Mesendoderm (in vitro differentiated cells): ENCODE measurements around the gene IL1RAPL1.

ENCODE experiments used
- DNase-seq: peaks from one replicate; pipeline ENCODE4 v3.0.0; 2013
- H2AK5ac ChIP-seq: 2 replicates; pipeline ENCODE4 v1.6.1; 2013; ENCODE audit warnings: low read length, inconsistent platforms
- H2BK120ac ChIP-seq: 2 replicates; pipeline ENCODE4 v1.6.1; 2013; ENCODE audit warnings: low read depth, mild to moderate bottlenecking, low read length, moderate library complexity, mixed read lengths
- H2BK15ac ChIP-seq: replicated peaks from 2 replicates; pipeline ENCODE4 v1.6.1; 2013; ENCODE audit warnings: low read depth, mild to moderate bottlenecking, moderate library complexity
- H2BK5ac ChIP-seq: 2 replicates; pipeline ENCODE4 v1.6.1; 2013; ENCODE audit warnings: low read length, inconsistent platforms
- H3K18ac ChIP-seq: 2 replicates; pipeline ENCODE4 v1.6.1; 2013; ENCODE audit warnings: mild to moderate bottlenecking, low read length, mixed read lengths
- H3K23ac ChIP-seq: one replicate; pipeline ENCODE4 v1.6.1; 2013; ENCODE audit warnings: low read length
- H3K27ac ChIP-seq: 2 replicates; pipeline ENCODE4 v1.5.1; 2013; ENCODE audit warnings: low read depth, mild to moderate bottlenecking, inconsistent platforms, low read length, moderate library complexity
- H3K27me3 ChIP-seq: 2 replicates; pipeline ENCODE4 v1.6.1; 2013; ENCODE audit warnings: low read length, control low read depth, mild to moderate bottlenecking, inconsistent platforms; ENCODE audit not compliant: insufficient read depth, poor library complexity
- H3K36me3 ChIP-seq: 2 replicates; pipeline ENCODE4 v1.6.1; 2013; ENCODE audit warnings: low read length, inconsistent platforms; ENCODE audit not compliant: control insufficient read depth, insufficient read depth
- H3K4ac ChIP-seq: one replicate; pipeline ENCODE4 v1.6.1; 2013; ENCODE audit warnings: low read depth, mild to moderate bottlenecking, low read length, moderate library complexity
- H3K4me1 ChIP-seq: 2 replicates; pipeline ENCODE4 v1.6.1; 2013; ENCODE audit warnings: low read depth, low read length, inconsistent platforms; ENCODE audit not compliant: control insufficient read depth
- H3K4me2 ChIP-seq: 2 replicates; pipeline ENCODE4 v1.6.1; 2013; ENCODE audit warnings: low read length
- H3K4me3 ChIP-seq: 2 replicates; pipeline ENCODE4 v1.5.1; 2013; ENCODE audit warnings: mild to moderate bottlenecking, low read length
- H3K56ac ChIP-seq: one replicate; pipeline ENCODE4 v1.6.1; 2013; ENCODE audit warnings: low read length
- H3K79me1 ChIP-seq: 2 replicates; pipeline ENCODE4 v1.6.1; 2013; ENCODE audit warnings: low read length, inconsistent platforms
- H3K79me2 ChIP-seq: 2 replicates; pipeline ENCODE4 v1.6.1; 2013; ENCODE audit warnings: mild to moderate bottlenecking, low read length; ENCODE audit not compliant: control insufficient read depth, insufficient read depth
- H3K9ac ChIP-seq: 2 replicates; pipeline ENCODE4 v1.6.1; 2013; ENCODE audit warnings: low read length, inconsistent platforms
- H4K5ac ChIP-seq: one replicate; pipeline ENCODE4 v1.6.1; 2013; ENCODE audit warnings: low read length
- H4K8ac ChIP-seq: one replicate; pipeline ENCODE4 v1.6.1; 2013; ENCODE audit warnings: low read depth, mild to moderate bottlenecking, control low read depth, low read length, moderate library complexity
- WGBS: extraction: QIAGEN DNeasy Blood & Tissue Kit; methylation state at CpG from one replicate; pipeline ENCODE4 v1.1.7; 2013; ENCODE audit warnings: low lambda C conversion rate, missing lambda C conversion rate; ENCODE audit not compliant: insufficient coverage; ENCODE audit errors: extremely low coverage; 5-methylcytosine and 5-hydroxymethylcytosine counted together

Gene IL1RAPL1

DNA sequence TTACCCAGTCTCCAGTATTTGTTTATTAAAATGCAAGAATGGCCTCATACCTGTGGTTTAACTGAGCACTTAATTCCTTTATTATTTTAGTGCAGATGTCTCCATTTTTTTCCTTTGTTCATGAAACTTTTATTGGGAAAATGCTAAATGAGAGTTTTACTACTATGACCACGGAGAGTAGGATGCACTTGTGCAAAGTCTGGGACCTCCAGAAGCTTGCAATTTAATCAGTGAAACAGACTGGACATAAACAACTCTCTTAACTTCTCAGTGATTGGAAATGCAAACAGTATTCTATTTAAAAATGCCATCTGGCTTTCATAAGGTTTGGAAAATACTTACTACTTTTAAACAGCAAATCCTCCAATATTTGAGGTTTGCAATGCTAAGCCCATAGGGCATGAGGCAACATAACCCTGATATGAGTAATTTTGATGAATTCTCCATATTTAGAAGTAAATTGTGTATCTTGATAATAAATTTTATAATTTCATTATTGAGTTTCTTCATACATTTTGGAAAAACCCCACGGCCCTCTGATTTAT is 909.5 kb downstream of the IL1RAPL1 start:
- no peak overlapping the region for H2BK15ac ChIP-seq
- no peaks in the 10 kb centered on the region for H3K27me3 ChIP-seq
- H3K36me3 ChIP-seq, result no peaks in the 10 kb centered on the region
- no peak overlapping the region for H4K5ac ChIP-seq
- H3K27ac ChIP-seq, result no peak overlapping the region
- H3K56ac ChIP-seq, result no peak overlapping the region
- H3K23ac ChIP-seq, result no peak overlapping the region
- no peak overlapping the region for H3K4ac ChIP-seq
- no peak overlapping the region for H2BK5ac ChIP-seq
- no peaks in the 10 kb centered on the region for H3K79me1 ChIP-seq
- H3K4me3 ChIP-seq, result no peak overlapping the region
- DNase-seq, result no peak
- H3K18ac ChIP-seq, result no peak overlapping the region
- H2BK120ac ChIP-seq, result no peak overlapping the region
- no peak overlapping the region for H3K9ac ChIP-seq
- no peak overlapping the region for H3K4me2 ChIP-seq
- no peaks in the 10 kb centered on the region for H3K4me1 ChIP-seq
- WGBS, result no CpG with 5 or more reads among the region's 2 CpGs
- no peak overlapping the region for H2AK5ac ChIP-seq
- H3K79me2 ChIP-seq, result no peaks in the 10 kb centered on the region
- H4K8ac ChIP-seq, result no peak overlapping the region

DNA sequence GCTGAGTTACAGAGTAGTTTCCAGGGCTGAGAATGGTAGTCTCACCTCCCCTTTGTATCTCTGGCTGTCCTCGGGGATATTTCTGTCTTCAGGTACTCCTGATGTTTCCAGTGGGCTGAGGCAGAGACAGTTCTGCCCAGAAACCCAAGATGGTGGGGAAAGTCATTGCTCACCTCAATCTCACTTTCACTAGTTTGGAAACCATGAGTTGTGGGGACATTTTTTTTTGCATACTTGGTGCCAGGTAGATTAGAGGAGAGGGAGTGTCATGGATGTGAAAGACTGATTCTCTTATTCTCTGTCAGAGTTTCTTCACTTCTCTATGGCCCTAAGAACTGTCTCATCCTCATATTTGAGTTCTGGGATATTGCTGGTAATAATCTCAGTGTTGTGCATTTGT is 919.5 kb downstream of the IL1RAPL1 start:
- DNase-seq, result no peak
- Histone ChIP-seq H4K5ac (no peak overlapping the region), H3K4me1 (no peaks in the 10 kb centered on the region), H2BK5ac (no peak overlapping the region), H3K23ac (no peak overlapping the region), H4K8ac (no peak overlapping the region), H3K36me3 (no peaks in the 10 kb centered on the region), H3K79me1 (no peaks in the 10 kb centered on the region), H3K18ac (no peak overlapping the region), H3K4me2 (no peak overlapping the region), H2BK120ac (no peak overlapping the region), H3K56ac (no peak overlapping the region), H3K27me3 (no peaks in the 10 kb centered on the region), H3K4ac (no peak overlapping the region), H3K79me2 (no peaks in the 10 kb centered on the region), H3K9ac (no peak overlapping the region), H3K27ac (no peak overlapping the region), H3K4me3 (no peak overlapping the region), H2AK5ac (no peak overlapping the region), H2BK15ac (no peak overlapping the region)
- no CpG with 5 or more reads among the region's 1 CpG for WGBS

GRCh38 chrX:29518100-29518499 is 930.9 kb downstream of the IL1RAPL1 start:
- H3K56ac ChIP-seq, result no peak overlapping the region
- H3K4me2 ChIP-seq, result no peak overlapping the region
- no peak overlapping the region for H4K8ac ChIP-seq
- no peaks in the 10 kb centered on the region for H3K79me2 ChIP-seq
- H3K27me3 ChIP-seq, result no peaks in the 10 kb centered on the region
- no peak overlapping the region for H3K9ac ChIP-seq
- no CpG with 5 or more reads among the region's 4 CpGs for WGBS
- H3K79me1 ChIP-seq, result no peaks in the 10 kb centered on the region
- no peak overlapping the region for H2BK120ac ChIP-seq
- H3K4me3 ChIP-seq, result no peak overlapping the region
- H3K4ac ChIP-seq, result no peak overlapping the region
- no peak overlapping the region for H4K5ac ChIP-seq
- H3K36me3 ChIP-seq, result no peaks in the 10 kb centered on the region
- no peak overlapping the region for H3K27ac ChIP-seq
- H2BK15ac ChIP-seq, result no peak overlapping the region
- H3K4me1 ChIP-seq, result no peaks in the 10 kb centered on the region
- DNase-seq, result no peak
- H3K23ac ChIP-seq, result no peak overlapping the region
- H2AK5ac ChIP-seq, result no peak overlapping the region
- H3K18ac ChIP-seq, result no peak overlapping the region
- H2BK5ac ChIP-seq, result no peak overlapping the region

- no peak overlapping the region for H2BK5ac ChIP-seq
- H3K27me3 ChIP-seq, result no peaks in the 10 kb centered on the region
- H3K36me3 ChIP-seq, result no peaks in the 10 kb centered on the region
- no peak overlapping the region for H4K5ac ChIP-seq
- no peak overlapping the region for H3K4me3 ChIP-seq
- H2AK5ac ChIP-seq, result no peak overlapping the region
- no peak overlapping the region for H4K8ac ChIP-seq
- H2BK15ac ChIP-seq, result no peak overlapping the region
- no peak overlapping the region for H3K4me2 ChIP-seq
- H3K4me1 ChIP-seq, result no peaks in the 10 kb centered on the region
- WGBS, result no CpG with 5 or more reads among the region's 1 CpG
- no peak overlapping the region for H3K56ac ChIP-seq
- no peak for DNase-seq
- H3K23ac ChIP-seq, result no peak overlapping the region
- H3K4ac ChIP-seq, result no peak overlapping the region
- no peak overlapping the region for H3K18ac ChIP-seq
- no peaks in the 10 kb centered on the region for H3K79me1 ChIP-seq
- no peak overlapping the region for H3K9ac ChIP-seq
- no peaks in the 10 kb centered on the region for H3K79me2 ChIP-seq
- H3K27ac ChIP-seq, result no peak overlapping the region
- H2BK120ac ChIP-seq, result no peak overlapping the region
Observed at GRCh38 chrX:29528281-29528680, 941.0 kb downstream of the IL1RAPL1 start.

DNA sequence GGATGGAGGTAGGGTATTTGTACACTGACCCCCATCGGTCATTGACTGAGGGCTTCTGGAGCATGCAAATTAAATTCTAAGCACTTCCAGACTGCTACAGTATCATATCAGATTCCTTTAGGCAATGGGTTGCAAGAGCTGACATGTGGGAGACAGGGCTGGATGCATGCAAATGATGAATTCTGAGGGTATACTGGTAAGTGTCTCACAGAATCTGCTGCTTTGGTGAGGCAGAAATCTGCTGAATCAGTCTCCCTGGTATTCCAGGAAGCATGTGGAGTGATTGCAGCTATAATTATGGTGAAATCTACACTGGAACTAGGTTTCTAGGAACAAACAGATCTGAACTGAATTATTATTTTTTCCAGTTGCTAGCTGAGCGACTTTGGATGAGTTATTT is 943.3 kb downstream of the IL1RAPL1 start:
- Histone ChIP-seq H3K27me3 (no peaks in the 10 kb centered on the region), H2BK120ac (no peak overlapping the region), H2BK5ac (no peak overlapping the region), H3K18ac (no peak overlapping the region), H3K79me1 (no peaks in the 10 kb centered on the region), H4K5ac (no peak overlapping the region), H4K8ac (no peak overlapping the region), H3K4me2 (no peak overlapping the region), H3K79me2 (no peaks in the 10 kb centered on the region), H2AK5ac (no peak overlapping the region), H3K56ac (no peak overlapping the region), H2BK15ac (no peak overlapping the region), H3K36me3 (no peaks in the 10 kb centered on the region), H3K27ac (no peak overlapping the region), H3K4ac (no peak overlapping the region), H3K4me3 (no peak overlapping the region), H3K9ac (no peak overlapping the region), H3K23ac (no peak overlapping the region), H3K4me1 (no peaks in the 10 kb centered on the region)
- DNase-seq, result no peak
- WGBS, result no CpG with 5 or more reads among the region's 2 CpGs

GRCh38 chrX:29531336-29531735 is 944.1 kb downstream of the IL1RAPL1 start:
- Histone ChIP-seq H2BK15ac (no peak overlapping the region), H2AK5ac (no peak overlapping the region), H3K18ac (no peak overlapping the region), H3K4ac (no peak overlapping the region), H3K36me3 (no peaks in the 10 kb centered on the region), H3K27me3 (no peaks in the 10 kb centered on the region), H3K79me1 (no peaks in the 10 kb centered on the region), H3K9ac (no peak overlapping the region), H4K5ac (no peak overlapping the region), H3K79me2 (no peaks in the 10 kb centered on the region), H2BK5ac (no peak overlapping the region), H3K56ac (no peak overlapping the region), H3K4me3 (no peak overlapping the region), H3K23ac (no peak overlapping the region), H3K4me1 (no peaks in the 10 kb centered on the region), H4K8ac (no peak overlapping the region), H3K4me2 (no peak overlapping the region), H3K27ac (no peak overlapping the region), H2BK120ac (no peak overlapping the region)
- DNase-seq, result no peak
- no CpG with 5 or more reads among the region's 4 CpGs for WGBS
